Retinal pigment epithelial cell (primary cell): ENCODE data around the gene TNPO1.

Source experiments
- DNase-seq: peaks from one replicate; pipeline ENCODE4 v3.0.0-alpha.2; 2010; ENCODE audit warnings: low read depth
- H3K4me3 ChIP-seq: 2 replicates; pipeline ENCODE4 v1.5.1; 2011; ENCODE audit warnings: mild to moderate bottlenecking, low read length, control low read depth, moderate library complexity
- TF ChIP-seq, protein P1 (sequence below): conservative IDR thresholded peaks from 2 replicates; pipeline ENCODE4 v1.5.1; 2011; ENCODE audit warnings: low read depth, low read length, control low read depth, inconsistent platforms

TNPO1 gene

DNA sequence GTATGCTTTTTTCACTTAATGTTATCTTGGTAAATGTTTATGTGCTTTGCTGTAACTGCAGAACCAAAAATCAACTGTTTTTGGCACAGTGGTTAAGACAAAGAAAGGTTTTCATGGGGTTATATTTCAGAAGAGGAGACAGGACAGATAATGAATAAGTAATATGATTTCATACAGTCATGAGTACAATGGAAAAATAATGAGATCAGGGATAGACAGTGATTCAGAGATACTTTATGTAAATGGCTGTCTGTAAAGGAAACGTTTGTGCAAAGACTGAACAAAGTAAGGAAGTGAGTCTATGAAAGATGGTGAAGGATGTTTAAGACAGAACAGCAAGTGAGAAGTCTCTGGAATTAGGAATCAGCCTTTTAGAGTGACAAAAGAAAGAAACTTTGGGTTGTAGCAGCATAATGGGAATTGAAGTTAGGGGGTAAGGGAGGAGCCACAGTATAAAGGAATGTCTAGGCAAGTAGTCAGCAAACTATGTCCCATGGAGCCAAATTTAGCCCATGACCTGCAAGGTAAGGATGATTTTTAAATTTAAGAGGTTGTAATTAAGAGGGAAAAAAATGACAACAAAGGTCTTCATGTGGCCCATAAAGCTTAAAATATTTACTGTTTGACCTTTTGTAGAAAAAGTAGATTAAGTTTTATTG lies 55.0 kb downstream of the TNPO1 start:
- TF ChIP-seq, protein P1, sequence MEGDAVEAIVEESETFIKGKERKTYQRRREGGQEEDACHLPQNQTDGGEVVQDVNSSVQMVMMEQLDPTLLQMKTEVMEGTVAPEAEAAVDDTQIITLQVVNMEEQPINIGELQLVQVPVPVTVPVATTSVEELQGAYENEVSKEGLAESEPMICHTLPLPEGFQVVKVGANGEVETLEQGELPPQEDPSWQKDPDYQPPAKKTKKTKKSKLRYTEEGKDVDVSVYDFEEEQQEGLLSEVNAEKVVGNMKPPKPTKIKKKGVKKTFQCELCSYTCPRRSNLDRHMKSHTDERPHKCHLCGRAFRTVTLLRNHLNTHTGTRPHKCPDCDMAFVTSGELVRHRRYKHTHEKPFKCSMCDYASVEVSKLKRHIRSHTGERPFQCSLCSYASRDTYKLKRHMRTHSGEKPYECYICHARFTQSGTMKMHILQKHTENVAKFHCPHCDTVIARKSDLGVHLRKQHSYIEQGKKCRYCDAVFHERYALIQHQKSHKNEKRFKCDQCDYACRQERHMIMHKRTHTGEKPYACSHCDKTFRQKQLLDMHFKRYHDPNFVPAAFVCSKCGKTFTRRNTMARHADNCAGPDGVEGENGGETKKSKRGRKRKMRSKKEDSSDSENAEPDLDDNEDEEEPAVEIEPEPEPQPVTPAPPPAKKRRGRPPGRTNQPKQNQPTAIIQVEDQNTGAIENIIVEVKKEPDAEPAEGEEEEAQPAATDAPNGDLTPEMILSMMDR = no peak
- DNase-seq = no peak
- no peak overlapping the region for H3K4me3 ChIP-seq

DNA sequence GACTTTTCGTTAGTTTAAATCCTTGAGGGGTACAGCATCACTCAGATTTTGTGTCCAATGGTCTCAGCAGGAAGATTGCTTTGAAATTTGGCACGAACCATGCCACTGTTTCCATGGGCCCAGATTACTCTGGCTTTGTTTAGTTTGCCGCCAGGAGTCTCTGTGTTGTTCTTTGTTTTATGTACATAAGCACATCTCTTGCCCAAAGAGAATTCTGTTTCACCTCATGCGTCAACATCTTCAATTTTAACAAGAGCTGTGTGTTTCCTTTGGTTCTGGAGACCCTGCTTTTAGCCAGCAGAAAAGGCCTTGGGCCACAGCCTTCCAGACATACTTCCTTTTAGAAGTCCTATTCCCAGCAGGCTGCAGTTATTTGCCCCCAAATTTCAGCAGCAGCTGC lies 62.4 kb downstream of the TNPO1 start:
- no peak for DNase-seq
- no peak overlapping the region for H3K4me3 ChIP-seq
- TF ChIP-seq, protein P1 = no peak

DNA sequence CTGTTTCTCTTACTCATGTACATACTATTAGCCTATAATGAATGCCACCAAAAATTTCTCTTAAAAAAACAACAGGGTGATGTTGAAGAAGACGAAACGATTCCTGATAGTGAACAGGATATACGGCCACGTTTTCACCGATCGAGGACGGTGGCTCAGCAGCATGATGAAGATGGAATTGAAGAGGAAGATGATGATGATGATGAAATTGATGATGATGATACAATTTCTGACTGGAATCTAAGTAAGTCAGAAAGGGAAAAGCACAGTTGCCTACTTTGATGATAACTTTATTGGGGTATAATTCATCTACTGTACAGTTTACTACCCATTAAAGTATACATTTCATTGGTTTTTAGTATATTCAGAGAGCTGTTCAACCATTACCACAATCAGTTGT lies 66.5 kb downstream of the TNPO1 start:
- no peak for DNase-seq
- H3K4me3 ChIP-seq = no peak overlapping the region
- TF ChIP-seq, protein P1 = no peak

DNA sequence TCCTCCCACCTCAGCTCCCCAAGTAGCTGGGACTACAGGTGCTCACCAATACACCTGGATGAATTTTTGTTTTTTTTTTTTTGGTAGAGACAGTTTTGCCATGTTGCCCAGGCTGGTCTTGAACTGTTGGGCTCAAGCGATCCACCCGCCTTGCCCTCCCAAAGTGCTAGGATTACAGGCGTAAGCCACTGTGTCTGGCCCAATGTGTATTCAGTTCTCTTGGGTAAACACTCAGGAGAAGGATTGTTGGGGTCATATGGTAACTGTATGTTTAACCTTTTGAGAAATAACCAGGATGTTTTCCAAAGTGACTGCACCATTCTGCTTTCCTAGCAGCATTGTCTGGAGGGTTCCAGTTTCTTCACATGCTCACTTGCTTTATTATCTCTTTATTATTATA lies 67.4 kb downstream of the TNPO1 start:
- TF ChIP-seq, protein P1 = no peak
- DNase-seq = no peak

DNA sequence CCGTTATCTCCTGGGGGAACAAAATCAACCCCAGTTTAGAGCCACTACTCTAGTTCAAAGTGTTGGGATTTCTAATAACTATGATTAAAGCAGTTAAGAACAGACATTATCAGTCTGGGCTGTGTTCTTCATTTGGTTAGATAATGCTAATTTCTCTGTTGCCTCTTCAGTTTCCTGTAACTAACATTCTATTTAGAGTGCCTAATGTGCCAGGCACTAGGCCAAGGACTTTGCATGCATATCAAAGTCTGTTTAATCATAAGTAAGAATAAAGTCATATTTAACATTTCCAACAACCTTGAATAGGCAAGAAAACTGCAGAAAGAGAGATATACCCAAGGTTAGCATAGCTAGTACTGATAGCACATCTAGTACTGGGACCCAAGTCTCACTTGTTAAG lies 68.4 kb downstream of the TNPO1 start:
- DNase-seq = no peak
- TF ChIP-seq, protein P1 = no peak
- H3K4me3 ChIP-seq = no peak overlapping the region

More for the DNA sequence above, 67.4 kb downstream of the TNPO1 start:
- no peak overlapping the region for H3K4me3 ChIP-seq

DNA sequence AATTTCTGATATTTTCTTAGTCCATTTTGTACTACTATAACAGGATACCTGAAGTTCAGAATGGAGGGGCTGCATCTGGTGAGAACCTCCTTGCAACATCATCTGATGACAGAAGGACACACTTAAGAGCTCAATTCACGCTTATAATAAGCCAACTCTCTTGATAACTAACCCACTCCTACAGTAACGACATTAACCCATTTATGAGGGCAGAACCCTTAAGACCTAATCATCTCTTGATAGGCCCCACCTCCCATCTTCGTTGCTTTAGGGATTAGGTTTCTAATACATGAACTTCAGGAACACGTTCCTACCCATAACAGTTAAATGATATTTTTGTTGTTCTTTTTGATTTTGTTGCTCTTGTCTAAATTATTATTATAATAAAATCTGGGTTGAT lies 69.4 kb downstream of the TNPO1 start:
- TF ChIP-seq, protein P1 = no peak
- H3K4me3 ChIP-seq = no peak overlapping the region
- DNase-seq = no peak

DNA sequence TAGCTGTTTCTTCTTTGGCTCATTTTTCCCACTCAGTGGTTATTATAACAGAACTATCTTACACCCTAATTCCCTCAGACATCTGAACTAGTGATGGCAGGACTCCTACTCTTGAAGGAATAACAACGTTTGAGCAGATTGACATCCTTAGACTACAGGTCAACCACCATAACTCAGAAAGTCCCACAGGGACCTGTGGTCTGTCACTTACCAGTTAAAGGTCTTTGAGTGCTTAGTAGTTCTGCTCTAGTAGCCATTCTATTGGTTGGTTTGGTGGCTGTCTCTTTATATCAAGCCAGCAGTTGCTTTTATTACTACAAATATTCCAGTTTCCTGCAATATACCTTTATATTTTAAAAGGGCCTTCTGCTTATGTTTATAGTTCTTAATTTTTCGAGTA lies 72.1 kb downstream of the TNPO1 start:
- TF ChIP-seq, protein P1 = no peak
- no peak overlapping the region for H3K4me3 ChIP-seq
- DNase-seq = no peak
